T-helper 2 cell treated with Interferon-gamma antibody and Interleukin-4, amounts not matched to agents 5 μg/mL and 100 μg/mL, for 36 hours (primary cell): Measurements from ENCODE around the gene CAVIN3.
"Not testable (repeated sequence)": the region's sequence is repeated elsewhere in the genome, so short reads cannot be mapped to it uniquely, and the experiment has no call there.

Experiments used
- DNase-seq: peaks from one replicate; pipeline ENCODE4 v3.0.0; 2021; ENCODE audit warnings: low spot score
- H3K27ac Mint-ChIP-seq: one replicate; pipeline ENCODE4 v1.8.0; 2021; ENCODE audit warnings: mild to moderate bottlenecking, mixed read lengths
- H3K27me3 Mint-ChIP-seq: one replicate; pipeline ENCODE4 v1.8.0; 2021; ENCODE audit warnings: low read depth, mixed read lengths
- H3K36me3 Mint-ChIP-seq: one replicate; pipeline ENCODE4 v1.8.0; 2021; ENCODE audit warnings: low read depth, mixed read lengths
- H3K4me1 Mint-ChIP-seq: one replicate; pipeline ENCODE4 v1.8.0; 2021; ENCODE audit warnings: low read depth, mixed read lengths
- H3K4me3 Mint-ChIP-seq: one replicate; pipeline ENCODE4 v1.8.0; 2022; ENCODE audit warnings: mild to moderate bottlenecking, moderate library complexity, mixed read lengths
- H3K9me3 Mint-ChIP-seq: one replicate; pipeline ENCODE4 v1.8.0; 2021; ENCODE audit warnings: mixed read lengths

CAVIN3 gene

GRCh38 chr11:6318204-6318603 lies 2.1 kb downstream of the CAVIN3 start:
- Mint-ChIP-seq H3K36me3 (peaks cover 2% of the 10 kb centered on the region), H3K27me3 (peaks cover 23% of the 10 kb centered on the region), H3K4me1 (peaks cover 31% of the 10 kb centered on the region), H3K27ac (peak overlapping the region; percentile 51), H3K9me3 (no peaks in the 10 kb centered on the region), H3K4me3 (peak overlapping the region; percentile 47)
- no peak for DNase-seq

- Mint-ChIP-seq H3K4me3 (no peak overlapping the region), H3K27ac (no peak overlapping the region), H3K9me3 (no peaks in the 10 kb centered on the region), H3K36me3 (no peaks in the 10 kb centered on the region), H3K4me1 (peaks cover 13% of the 10 kb centered on the region), H3K27me3 (peaks cover 29% of the 10 kb centered on the region)
- DNase-seq = peak; percentile 30
These were observed 4.4 kb downstream of the CAVIN3 start for GRCh38 chr11:6315811-6316425.

GRCh38 chr11:6312106-6312505 lies 8.2 kb downstream of the CAVIN3 start:
- Mint-ChIP-seq H3K36me3 (no peaks in the 10 kb centered on the region), H3K4me1 (no peaks in the 10 kb centered on the region), H3K4me3 (no peak overlapping the region), H3K9me3 (no peaks in the 10 kb centered on the region), H3K27me3 (peaks cover 39% of the 10 kb centered on the region), H3K27ac (no peak overlapping the region)
- DNase-seq = no peak

GRCh38 chr11:6307876-6308275 lies 12.4 kb downstream of the CAVIN3 start:
- no peak overlapping the region for H3K4me3 Mint-ChIP-seq
- no peaks in the 10 kb centered on the region for H3K36me3 Mint-ChIP-seq
- no peaks in the 10 kb centered on the region for H3K9me3 Mint-ChIP-seq
- peaks cover 39% of the 10 kb centered on the region for H3K27me3 Mint-ChIP-seq
- no peaks in the 10 kb centered on the region for H3K4me1 Mint-ChIP-seq
- DNase-seq = no peak
- H3K27ac Mint-ChIP-seq = no peak overlapping the region

- no peaks in the 10 kb centered on the region for H3K4me1 Mint-ChIP-seq
- H3K9me3 Mint-ChIP-seq = no peaks in the 10 kb centered on the region
- H3K27ac Mint-ChIP-seq = no peak overlapping the region
- peaks cover 34% of the 10 kb centered on the region for H3K27me3 Mint-ChIP-seq
- no peak overlapping the region for H3K4me3 Mint-ChIP-seq
- no peaks in the 10 kb centered on the region for H3K36me3 Mint-ChIP-seq
- DNase-seq = no peak
These were observed 15.0 kb downstream of the CAVIN3 start for GRCh38 chr11:6305297-6305696.

GRCh38 chr11:6303661-6304060 lies 16.6 kb downstream of the CAVIN3 start:
- Mint-ChIP-seq H3K4me3 (no peak overlapping the region), H3K27ac (no peak overlapping the region), H3K36me3 (no peaks in the 10 kb centered on the region), H3K9me3 (no peaks in the 10 kb centered on the region), H3K27me3 (peaks cover 32% of the 10 kb centered on the region), H3K4me1 (no peaks in the 10 kb centered on the region)
- DNase-seq = no peak

GRCh38 chr11:6301096-6301495 lies 19.2 kb downstream of the CAVIN3 start:
- no peak for DNase-seq
- Mint-ChIP-seq H3K9me3 (no peaks in the 10 kb centered on the region), H3K27ac (no peak overlapping the region), H3K4me1 (no peaks in the 10 kb centered on the region), H3K36me3 (no peaks in the 10 kb centered on the region), H3K4me3 (no peak overlapping the region), H3K27me3 (peaks cover 18% of the 10 kb centered on the region)

- Mint-ChIP-seq H3K9me3 (no peaks in the 10 kb centered on the region), H3K4me3 (no peak overlapping the region), H3K27ac (no peak overlapping the region), H3K27me3 (peaks cover 14% of the 10 kb centered on the region), H3K4me1 (no peaks in the 10 kb centered on the region), H3K36me3 (no peaks in the 10 kb centered on the region)
- DNase-seq = no peak
These were observed 20.0 kb downstream of the CAVIN3 start for GRCh38 chr11:6300325-6300724.

GRCh38 chr11:6298605-6299004 lies 21.7 kb downstream of the CAVIN3 start:
- peak; percentile 16 for DNase-seq
- Mint-ChIP-seq H3K36me3 (no peaks in the 10 kb centered on the region), H3K9me3 (no peaks in the 10 kb centered on the region), H3K4me3 (no peak overlapping the region), H3K27me3 (peaks cover 13% of the 10 kb centered on the region), H3K4me1 (no peaks in the 10 kb centered on the region), H3K27ac (no peak overlapping the region)

GRCh38 chr11:6297831-6298230 lies 22.5 kb downstream of the CAVIN3 start:
- DNase-seq = no peak
- Mint-ChIP-seq H3K9me3 (no peaks in the 10 kb centered on the region), H3K36me3 (no peaks in the 10 kb centered on the region), H3K27ac (no peak overlapping the region), H3K4me3 (no peak overlapping the region), H3K4me1 (no peaks in the 10 kb centered on the region), H3K27me3 (peaks cover 14% of the 10 kb centered on the region)

- no peak overlapping the region for H3K4me3 Mint-ChIP-seq
- H3K27me3 Mint-ChIP-seq = peaks cover 49% of the 10 kb centered on the region
- H3K36me3 Mint-ChIP-seq = no peaks in the 10 kb centered on the region
- DNase-seq = no peak
- no peaks in the 10 kb centered on the region for H3K4me1 Mint-ChIP-seq
- H3K9me3 Mint-ChIP-seq = no peaks in the 10 kb centered on the region
- H3K27ac Mint-ChIP-seq = no peak overlapping the region
These were observed 35.3 kb downstream of the CAVIN3 start for GRCh38 chr11:6285019-6285418.

- no peaks in the 10 kb centered on the region for H3K36me3 Mint-ChIP-seq
- no peak for DNase-seq
- peaks cover 42% of the 10 kb centered on the region for H3K27me3 Mint-ChIP-seq
- H3K4me1 Mint-ChIP-seq = no peaks in the 10 kb centered on the region
- no peak overlapping the region for H3K4me3 Mint-ChIP-seq
- H3K27ac Mint-ChIP-seq = no peak overlapping the region
- no peaks in the 10 kb centered on the region for H3K9me3 Mint-ChIP-seq
These were observed 36.1 kb downstream of the CAVIN3 start for GRCh38 chr11:6284250-6284649.

- Mint-ChIP-seq H3K27ac (no peak overlapping the region), H3K4me1 (no peaks in the 10 kb centered on the region), H3K9me3 (no peaks in the 10 kb centered on the region), H3K4me3 (no peak overlapping the region), H3K27me3 (peaks cover 43% of the 10 kb centered on the region), H3K36me3 (no peaks in the 10 kb centered on the region)
- no peak for DNase-seq
These were observed 36.8 kb downstream of the CAVIN3 start for GRCh38 chr11:6283453-6284023.

- H3K36me3 Mint-ChIP-seq, H3K27ac Mint-ChIP-seq: not testable (repeated sequence)
- peaks cover 57% of the 10 kb centered on the region for H3K27me3 Mint-ChIP-seq
These were observed 39.5 kb downstream of the CAVIN3 start for GRCh38 chr11:6280809-6281208.

GRCh38 chr11:6273188-6273587 lies 47.1 kb downstream of the CAVIN3 start:
- Mint-ChIP-seq H3K36me3 (no peaks in the 10 kb centered on the region), H3K4me3 (no peak overlapping the region), H3K4me1 (no peaks in the 10 kb centered on the region), H3K27me3 (peaks cover 51% of the 10 kb centered on the region), H3K9me3 (no peaks in the 10 kb centered on the region), H3K27ac (no peak overlapping the region)
- no peak for DNase-seq

More at GRCh38 chr11:6280809-6281208, 39.5 kb downstream of the CAVIN3 start:
- H3K9me3 Mint-ChIP-seq, H3K4me3 Mint-ChIP-seq, H3K4me1 Mint-ChIP-seq, DNase-seq: not testable (repeated sequence)
